Activated CD4-positive, alpha-beta memory T cell treated with anti-CD3 and anti-CD28 coated beads for 36 hours (primary cell): ENCODE data around the gene PCDHGB2. TPM values are rescaled to one million over a fixed set of nuclear protein-coding genes. Genes with fewer than 3 reads are reported as not detected.
A peak's percentile ranks its signal among the peaks of the same experiment; 100 is the strongest.
"Not testable (repeated sequence)": the region's sequence is repeated elsewhere in the genome, so short reads cannot be mapped to it uniquely, and the experiment has no call there.

Source experiments
- CTCF ChIA-PET: fragments of 350-600 bp; sonication (Branson Sonifier 250); formaldehyde crosslinking; loops from one replicate; lab custom pipeline; 2021; ENCODE audit warnings: antibody characterized with exemption, inconsistent platforms; lab: Charles Lee
- POLR2A ChIA-PET: fragments of 350-600 bp; sonication (Branson Sonifier 250); formaldehyde crosslinking; loops from one replicate; lab custom pipeline; 2021; ENCODE audit warnings: antibody characterized with exemption; lab: Charles Lee
- DNase-seq: peaks from one replicate; pipeline ENCODE4 v3.0.0-alpha.2; 2020
- H3K27ac Mint-ChIP-seq: one replicate; pipeline ENCODE4 v1.8.0; 2021; ENCODE audit warnings: mixed read lengths
- H3K27me3 Mint-ChIP-seq: one replicate; pipeline ENCODE4 v1.8.0; 2021; ENCODE audit warnings: mixed read lengths
- H3K36me3 Mint-ChIP-seq: one replicate; pipeline ENCODE4 v1.8.0; 2021; ENCODE audit warnings: mixed read lengths
- H3K4me1 Mint-ChIP-seq: one replicate; pipeline ENCODE4 v1.8.0; 2021; ENCODE audit warnings: low read depth, mixed read lengths
- H3K4me3 Mint-ChIP-seq: one replicate; pipeline ENCODE4 v1.8.0; 2021; ENCODE audit warnings: mild to moderate bottlenecking, mixed read lengths
- H3K9me3 Mint-ChIP-seq: one replicate; pipeline ENCODE4 v1.8.0; 2021; ENCODE audit warnings: mixed read lengths
- intact Hi-C: fragments of 100-400 bp; cut with micrococcal nuclease; formaldehyde crosslinking; loops from one replicate; pipeline ENCODE4 v1.15.1; 2023
- total RNA-seq, 2 experiments: library from RNA; stranded (reverse); gene quantifications; one replicate each; pipeline ENCODE4 v1.2.3, GENCODE V29; 2021

The PCDHGB2 gene
- total RNA-seq = under 1 TPM; 0.10 to 0.19 TPM

DNA sequence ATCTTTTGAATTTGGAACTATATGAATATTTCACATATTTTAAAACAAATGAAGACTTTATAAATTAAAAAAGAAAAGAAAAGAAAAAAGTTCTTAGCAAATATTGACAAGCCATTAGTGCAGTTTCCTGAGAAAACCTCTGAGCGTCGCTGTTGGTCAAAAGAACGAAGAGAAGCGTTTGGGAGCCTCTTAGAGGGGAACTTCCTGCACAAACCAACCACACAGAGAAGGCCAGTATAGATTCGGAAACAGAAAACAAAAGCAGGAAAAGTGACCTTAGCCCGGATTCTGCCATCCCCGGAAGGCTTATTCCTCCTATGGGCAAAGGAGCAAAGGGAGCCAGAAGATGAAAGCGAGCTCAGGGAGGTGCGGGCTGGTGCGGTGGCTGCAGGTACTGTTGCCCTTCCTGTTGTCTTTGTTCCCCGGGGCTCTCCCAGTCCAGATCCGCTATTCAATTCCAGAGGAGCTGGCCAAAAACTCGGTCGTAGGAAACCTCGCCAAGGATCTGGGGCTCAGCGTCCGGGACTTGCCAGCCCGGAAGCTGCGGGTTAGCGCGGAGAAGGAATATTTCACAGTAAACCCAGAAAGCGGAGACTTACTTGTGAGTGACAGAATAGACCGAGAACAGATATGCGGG lies at the start of gene PCDHGB2:
PCDHGB2 (plus strand) TSS at position 205 of the 637 bp plus-strand sequence; CDS start at position 347, 142 bp downstream.
- H3K9me3 Mint-ChIP-seq = peaks cover 43% of the 10 kb centered on the region
- no peak within 1 kb of the TSS for H3K27ac Mint-ChIP-seq
- intact Hi-C loops = loop anchor here (10.0 kb wide), 1 partner anchor 55 kb away; the partner anchor contains the start of genes PCDHGA10 and PCDHGB7
- no peak for DNase-seq
- H3K36me3 Mint-ChIP-seq = peaks cover 28% of the 10 kb centered on the region
- peaks cover 2% of the 10 kb centered on the region for H3K4me1 Mint-ChIP-seq
- ChIA-PET CTCF (interaction anchor here (1.0 to 1.6 kb wide), 4 partner anchors 10 to 153 kb away, joined by 3 to 6 read pairs (median 4); partner anchors contain the start of genes PCDHGA11 and PCDHGB1), POLR2A (no interaction called here)
- H3K4me3 Mint-ChIP-seq = peak within 1 kb of the TSS; percentile 70
- H3K27me3 Mint-ChIP-seq = peaks cover 65% of the 10 kb centered on the region

DNA sequence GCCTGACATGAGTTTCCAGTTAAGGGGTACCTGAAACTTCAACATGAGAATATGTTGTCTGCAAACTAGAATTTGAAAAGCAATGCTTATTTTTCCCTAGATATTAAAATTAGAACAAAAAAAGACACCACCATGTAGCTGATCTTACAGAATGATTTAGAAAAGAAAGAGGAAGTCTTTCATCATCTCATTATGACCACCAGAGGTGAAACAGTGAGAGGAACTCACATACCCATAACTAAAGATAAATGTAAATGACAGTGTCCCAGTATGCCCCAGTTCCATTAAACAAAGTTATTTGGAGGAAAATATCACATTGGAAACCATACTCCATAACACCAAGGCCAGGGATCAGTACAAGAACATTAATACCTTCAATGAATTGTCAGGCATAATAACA lies 46.1 kb upstream of the PCDHGB2 start:
- Mint-ChIP-seq H3K36me3 (peaks cover 64% of the 10 kb centered on the region), H3K4me1 (peaks cover 4% of the 10 kb centered on the region), H3K27me3 (no peaks in the 10 kb centered on the region), H3K4me3 (no peak overlapping the region), H3K27ac (no peak overlapping the region), H3K9me3 (peaks cover 88% of the 10 kb centered on the region)
- intact Hi-C loops = no loop called here
- DNase-seq = no peak
- ChIA-PET CTCF (no interaction called here), POLR2A (no interaction called here)

DNA sequence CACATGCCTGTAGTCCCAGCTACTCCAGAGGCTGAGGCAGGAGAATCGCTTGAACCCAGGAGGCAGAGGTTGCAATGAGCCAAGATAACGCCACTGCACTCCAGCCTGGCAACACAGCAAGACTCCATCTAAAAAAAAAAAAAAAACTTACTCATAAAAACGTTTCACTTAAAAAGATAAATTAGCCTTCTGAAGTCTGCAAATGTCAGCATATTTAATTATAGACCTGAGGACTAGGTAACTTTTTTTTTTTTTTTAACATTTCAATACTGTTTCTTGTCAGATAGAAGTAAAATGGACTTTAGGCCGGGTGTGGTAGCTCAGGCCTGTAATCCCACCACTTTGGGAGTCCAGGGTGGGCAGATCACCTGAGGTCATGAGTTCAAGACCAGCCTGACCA lies 42.8 kb upstream of the PCDHGB2 start:
- CTCF ChIA-PET, DNase-seq, H3K27ac Mint-ChIP-seq, H3K27me3 Mint-ChIP-seq, POLR2A ChIA-PET, H3K4me3 Mint-ChIP-seq, intact Hi-C loops: not testable (repeated sequence)
- Mint-ChIP-seq H3K4me1 (peaks cover 23% of the 10 kb centered on the region), H3K36me3 (peaks cover 72% of the 10 kb centered on the region), H3K9me3 (peaks cover 78% of the 10 kb centered on the region)

DNA sequence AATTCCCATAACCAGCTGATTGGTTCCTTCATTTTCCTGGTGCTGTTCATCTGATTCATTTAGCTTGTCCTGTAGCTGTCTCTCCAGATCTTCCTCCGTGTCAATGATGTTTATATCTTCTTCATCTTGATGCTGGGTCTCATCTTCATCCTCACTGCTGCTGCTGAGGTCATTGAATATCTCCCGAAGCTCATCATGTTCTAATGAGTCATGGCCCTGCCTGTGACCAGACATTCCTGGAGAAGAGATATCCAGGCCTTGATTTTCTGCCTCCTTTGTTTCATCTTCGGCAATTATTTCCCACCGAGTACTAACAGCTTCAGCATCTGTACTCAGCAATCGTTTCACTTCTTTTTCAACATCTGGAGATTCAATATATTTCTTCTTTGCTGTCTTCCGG lies 40.6 kb upstream of the PCDHGB2 start:
- ChIA-PET POLR2A (no interaction called here), CTCF (interaction anchor here (1.2 to 2.4 kb wide), 7 partner anchors 10 to 248 kb away, joined by 4 to 27 read pairs (median 14); partner anchors contain the start of genes PCDHGA1 and PCDHGB3)
- H3K36me3 Mint-ChIP-seq = peaks cover 60% of the 10 kb centered on the region
- H3K27me3 Mint-ChIP-seq = no peaks in the 10 kb centered on the region
- H3K4me1 Mint-ChIP-seq = peaks cover 23% of the 10 kb centered on the region
- H3K27ac Mint-ChIP-seq = no peak overlapping the region
- H3K4me3 Mint-ChIP-seq = peak overlapping the region; percentile 98
- intact Hi-C loops = no loop called here
- H3K9me3 Mint-ChIP-seq = peaks cover 61% of the 10 kb centered on the region
- no peak for DNase-seq

DNA sequence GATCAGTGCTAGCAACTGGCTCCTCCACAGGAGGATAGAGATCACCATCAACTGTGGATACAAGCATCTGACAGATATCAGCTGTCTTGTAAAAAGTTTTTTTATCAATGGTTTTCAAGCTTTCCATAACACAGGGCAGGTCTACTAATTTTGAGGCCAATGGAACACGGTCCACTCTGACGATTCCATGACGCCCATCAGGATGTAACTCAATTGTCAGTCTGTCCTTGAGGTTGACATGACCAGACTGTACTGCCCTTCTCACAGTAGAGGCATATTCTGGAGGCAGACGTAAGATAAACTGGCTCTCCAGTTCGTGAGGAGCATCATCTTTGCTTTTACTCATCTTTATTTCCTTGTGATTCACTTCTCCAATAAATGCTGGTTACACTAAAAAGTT lies 40.1 kb upstream of the PCDHGB2 start:
- intact Hi-C loops = loop anchor here (1.0 to 10.0 kb wide), 5 partner anchors 194 to 645 kb away; partner anchors contain the start of genes RNF14 and ZMAT2
- H3K27me3 Mint-ChIP-seq = no peaks in the 10 kb centered on the region
- DNase-seq = no peak
- peaks cover 23% of the 10 kb centered on the region for H3K4me1 Mint-ChIP-seq
- POLR2A ChIA-PET = interaction anchor here (0.6 to 1.8 kb wide), 6 partner anchors 8 to 244 kb away, joined by 3 to 14 read pairs (median 4); partner anchors contain the start of gene PCDHGA11
- H3K36me3 Mint-ChIP-seq = peaks cover 56% of the 10 kb centered on the region
- peak overlapping the region; percentile 99 for H3K27ac Mint-ChIP-seq
- CTCF ChIA-PET = interaction anchor here (0.5 to 2.4 kb wide), 29 partner anchors 10 to 670 kb away, joined by 3 to 28 read pairs (median 4); partner anchors contain the start of genes PCDHB15, PCDHB16, PCDHGA1 and PCDHGA10
- peak overlapping the region; percentile 98 for H3K4me3 Mint-ChIP-seq
- peaks cover 58% of the 10 kb centered on the region for H3K9me3 Mint-ChIP-seq

DNA sequence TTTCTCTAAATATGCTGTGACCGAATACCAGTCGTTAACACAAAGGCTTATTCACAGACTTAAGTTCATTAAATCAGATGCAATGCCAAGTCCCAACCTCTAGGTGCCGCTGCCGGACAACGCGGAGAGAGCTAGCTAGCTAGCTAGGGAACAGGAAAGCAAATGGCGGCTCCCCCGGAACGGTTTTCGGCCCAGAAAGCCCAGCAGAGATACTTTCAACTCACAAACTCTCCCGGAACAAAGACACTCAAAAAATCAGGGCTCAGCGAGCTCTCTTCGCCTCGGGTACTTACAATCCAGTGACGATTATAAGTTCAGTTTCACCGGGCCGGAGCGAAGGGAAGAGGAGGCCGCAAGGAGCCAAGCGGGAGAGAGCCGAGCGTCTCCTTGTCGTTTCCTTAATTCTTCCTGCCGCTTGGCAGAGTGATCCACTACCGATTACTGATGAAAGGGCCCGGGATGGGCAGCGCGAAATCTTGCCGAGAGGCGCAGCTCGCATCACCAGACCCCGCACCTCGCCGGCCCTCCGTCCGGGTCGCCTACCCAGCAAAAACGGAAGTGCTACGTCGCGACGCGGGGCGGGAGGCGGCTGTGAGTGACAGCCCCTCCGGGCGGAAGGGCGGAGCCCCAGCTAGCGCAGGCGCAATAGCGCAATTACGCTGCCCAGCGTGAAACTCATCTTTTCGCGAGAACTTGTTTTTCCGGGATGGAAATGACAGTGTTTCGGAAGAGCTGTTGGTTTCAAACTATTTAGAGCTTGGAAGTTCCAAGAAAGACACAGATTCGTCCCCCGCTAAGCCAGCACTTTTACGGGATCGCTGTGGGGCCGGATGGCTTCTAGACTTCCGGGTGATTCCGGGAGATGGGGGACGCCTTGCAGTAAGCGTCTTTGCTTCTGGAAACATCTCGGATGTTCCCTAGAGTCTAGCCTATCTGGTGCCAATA lies 39.3 kb upstream of the PCDHGB2 start, which contains the start of gene TAF7:
TAF7 (minus strand) TSS at position 560 of the 945 bp plus-strand sequence. CDS start 740 bp downstream, outside the sequence.
- H3K4me3 Mint-ChIP-seq = peak within 1 kb of the TSS; percentile 98
- peaks cover 50% of the 10 kb centered on the region for H3K9me3 Mint-ChIP-seq

DNA sequence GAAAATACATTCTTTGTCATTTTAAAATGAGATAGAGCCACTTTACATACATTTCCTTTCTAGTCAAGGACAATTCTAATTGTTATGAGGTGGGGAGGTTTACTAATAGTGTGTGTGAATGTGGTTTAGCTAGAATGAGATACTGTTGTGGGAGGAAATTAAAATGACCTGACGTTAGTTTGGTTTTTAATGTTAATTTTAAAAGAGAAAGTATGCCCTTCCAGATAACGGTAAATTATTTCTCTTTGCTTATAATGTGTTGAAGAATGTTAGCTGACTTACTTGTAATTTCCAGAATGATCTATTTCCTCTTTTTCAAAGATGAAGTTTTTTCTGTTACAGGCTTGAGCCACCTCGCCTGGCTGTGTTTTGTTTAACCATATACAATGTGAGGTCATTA lies 37.5 kb upstream of the PCDHGB2 start:
- POLR2A ChIA-PET = interaction anchor here (0.6 kb wide), 1 partner anchor 733 kb away, joined by 3 read pairs; no protein-coding TSS in a partner anchor
- DNase-seq = no peak
- no peak overlapping the region for H3K4me3 Mint-ChIP-seq
- H3K27me3 Mint-ChIP-seq = peaks cover 6% of the 10 kb centered on the region
- CTCF ChIA-PET = interaction anchor here (1.0 kb wide), 1 partner anchor 245 kb away, joined by 3 read pairs; no protein-coding TSS in a partner anchor
- H3K36me3 Mint-ChIP-seq = peaks cover 41% of the 10 kb centered on the region
- intact Hi-C loops = loop anchor here (5.0 to 10.0 kb wide), 2 partner anchors 620 to 643 kb away; partner anchors contain the start of genes RNF14 and ZMAT2
- H3K9me3 Mint-ChIP-seq = peaks cover 49% of the 10 kb centered on the region
- H3K4me1 Mint-ChIP-seq = peaks cover 32% of the 10 kb centered on the region
- no peak overlapping the region for H3K27ac Mint-ChIP-seq

More for the DNA sequence above, 39.3 kb upstream of the PCDHGB2 start, which contains the start of gene TAF7:
- Mint-ChIP-seq H3K27ac (peak within 1 kb of the TSS; percentile 99), H3K27me3 (no peaks in the 10 kb centered on the region), H3K36me3 (peaks cover 48% of the 10 kb centered on the region), H3K4me1 (peaks cover 23% of the 10 kb centered on the region)
- intact Hi-C loops = loop anchor here (1.0 to 10.0 kb wide), 5 partner anchors 193 to 644 kb away; partner anchors contain the start of genes RNF14 and ZMAT2
- DNase-seq = peak; percentile 95
- ChIA-PET CTCF (interaction anchor here (0.5 to 2.4 kb wide), 38 partner anchors 9 to 670 kb away, joined by 3 to 28 read pairs (median 4); partner anchors contain the start of genes DIAPH1, PCDHB13, PCDHB15 and PCDHB16), POLR2A (interaction anchor here (0.6 to 1.8 kb wide), 8 partner anchors 8 to 918 kb away, joined by 3 to 14 read pairs (median 3); partner anchors contain the start of genes PCDHGA11 and PCDHGA5)

DNA sequence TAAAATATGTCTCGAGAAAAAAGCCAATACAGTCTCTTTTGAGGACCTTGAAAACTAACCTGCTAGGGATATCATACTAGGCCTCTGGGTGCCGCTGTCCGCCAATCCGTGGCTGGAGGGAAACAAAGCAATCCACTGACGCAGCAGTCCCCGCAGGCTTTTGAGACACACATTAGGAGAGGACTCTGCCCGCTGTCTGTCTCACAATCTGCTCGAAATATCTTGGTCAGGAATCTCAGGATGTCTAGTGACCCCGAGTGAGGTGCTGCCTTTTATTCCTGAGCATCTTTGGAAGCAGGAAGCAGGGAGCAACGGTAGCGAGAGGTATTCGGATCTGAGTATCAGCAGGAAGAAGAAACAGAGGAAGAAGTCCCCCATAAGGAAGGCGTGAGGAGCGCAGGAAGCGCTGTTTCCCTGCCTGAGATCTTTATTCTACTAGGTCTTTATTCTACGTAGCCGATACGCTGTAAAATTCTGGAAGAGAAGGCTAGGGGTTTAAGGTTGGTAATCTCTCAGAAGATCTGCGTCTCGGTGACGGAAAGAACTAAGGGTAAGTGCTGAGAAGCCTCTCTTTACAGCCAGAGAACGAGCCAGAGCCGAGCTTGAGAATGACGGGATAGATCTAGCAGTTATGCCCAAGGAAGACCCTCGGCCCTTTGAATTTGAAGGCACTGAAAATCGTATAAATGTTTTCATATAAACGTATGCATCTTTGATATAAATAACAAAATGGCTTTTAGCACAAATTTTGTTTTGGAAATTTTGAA lies 33.5 kb upstream of the PCDHGB2 start:
- H3K4me1 Mint-ChIP-seq = peaks cover 9% of the 10 kb centered on the region
- peak; percentile 82 for DNase-seq
- H3K9me3 Mint-ChIP-seq = peaks cover 30% of the 10 kb centered on the region
- ChIA-PET CTCF (interaction anchor here (1.1 to 1.8 kb wide), 3 partner anchors 198 to 238 kb away, joined by 4 to 6 read pairs (median 5); no protein-coding TSS in a partner anchor), POLR2A (no interaction called here)
- H3K27ac Mint-ChIP-seq = peak overlapping the region; percentile 28
- intact Hi-C loops = loop anchor here (1.0 to 10.0 kb wide), 3 partner anchors 87 to 639 kb away; partner anchors contain the start of genes PCDHGA10 and RNF14
- H3K4me3 Mint-ChIP-seq = peak overlapping the region; percentile 82
- peaks cover 17% of the 10 kb centered on the region for H3K36me3 Mint-ChIP-seq
- peaks cover 25% of the 10 kb centered on the region for H3K27me3 Mint-ChIP-seq

DNA sequence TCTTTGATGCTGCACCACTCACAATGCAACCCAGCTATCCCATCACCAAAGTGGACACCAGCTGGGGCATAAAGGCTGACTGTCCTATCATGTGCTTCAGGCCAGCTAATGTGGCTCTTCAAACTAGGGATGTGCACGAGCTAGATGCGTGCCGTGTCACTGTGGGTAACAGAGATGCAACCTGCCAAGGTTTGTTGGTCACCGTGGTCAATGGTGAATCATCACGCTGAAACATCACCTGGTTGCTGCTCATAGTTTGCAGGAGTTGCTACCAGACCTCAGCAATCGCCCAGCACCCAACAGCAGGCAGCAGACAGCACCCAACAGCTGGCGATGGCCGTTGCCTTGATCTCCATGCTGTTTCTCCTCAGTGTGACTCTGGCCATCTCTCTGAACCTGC lies 31.6 kb upstream of the PCDHGB2 start:
- ChIA-PET POLR2A (interaction anchor here (1.2 kb wide), 1 partner anchor 8 kb away, joined by 3 read pairs; the partner anchor contains the start of gene TAF7), CTCF (interaction anchor here (0.7 to 4.2 kb wide), 6 partner anchors 8 to 236 kb away, joined by 3 to 27 read pairs (median 4); partner anchors contain the start of genes PCDHGA10, PCDHGB1 and TAF7)
- Mint-ChIP-seq H3K4me3 (no peak overlapping the region), H3K27ac (no peak overlapping the region), H3K36me3 (peaks cover 20% of the 10 kb centered on the region), H3K9me3 (peaks cover 30% of the 10 kb centered on the region), H3K27me3 (peaks cover 34% of the 10 kb centered on the region), H3K4me1 (peaks cover 9% of the 10 kb centered on the region)
- intact Hi-C loops = loop anchor here (10.0 kb wide), 1 partner anchor 637 kb away; the partner anchor contains the start of gene RNF14
- DNase-seq = no peak
